A673 (cell line): Measurements from ENCODE around the gene SUN1. TPM values are rescaled to one million over a fixed set of nuclear protein-coding genes. Genes with fewer than 3 reads are reported as not detected.
A peak's percentile ranks its signal among the peaks of the same experiment; 100 is the strongest.

Experiments
- BruUV-seq: library from RNA; stranded (reverse); fragments of 400-500 nt; replicated peaks from 2 replicates; lab custom pipeline; 2021; lab: Mats Ljungman, UMichigan
- CTCF ChIA-PET: fragments of 300-600 bp; sonication (Branson Sonifier 250); formaldehyde crosslinking; loops from one replicate; lab custom pipeline; 2022; ENCODE audit warnings: antibody characterized with exemption; lab: Charles Lee
- POLR2A ChIA-PET: fragments of 300-600 bp; sonication (Branson Sonifier 250); formaldehyde crosslinking; loops from one replicate; lab custom pipeline; 2022; ENCODE audit warnings: antibody characterized with exemption; ENCODE audit not compliant: low non-redundant PET; lab: Charles Lee
- DNase-seq: peaks from one replicate; pipeline ENCODE4 v3.0.0-alpha.2; 2015; ENCODE audit warnings: low spot score
- H3K27ac ChIP-seq: fragments of 200-600 bp; sonication (generic); 2 replicates; pipeline ENCODE4 v1.5.1; 2016; ENCODE audit warnings: mixed run types, low read depth, mild to moderate bottlenecking, mixed read lengths, antibody characterized with exemption, low read length; ENCODE audit not compliant: poor library complexity, severe bottlenecking
- H3K27me3 ChIP-seq: fragments of 200-600 bp; sonication (generic); replicated peaks from 2 replicates; pipeline ENCODE4 v1.6.1; 2017; ENCODE audit warnings: mixed run types, low read depth, mild to moderate bottlenecking, mixed read lengths, antibody characterized with exemption, low read length; ENCODE audit not compliant: insufficient read depth, poor library complexity
- H3K36me3 ChIP-seq: fragments of 200-600 bp; sonication (generic); 2 replicates; pipeline ENCODE4 v1.6.1; 2016; ENCODE audit warnings: mixed run types, mild to moderate bottlenecking, mixed read lengths, antibody characterized with exemption, low read length; ENCODE audit not compliant: insufficient read depth, poor library complexity, severe bottlenecking
- H3K4me1 ChIP-seq: fragments of 200-600 bp; sonication (generic); 2 replicates; pipeline ENCODE4 v1.6.1; 2017; ENCODE audit warnings: mixed run types, mild to moderate bottlenecking, mixed read lengths, antibody characterized with exemption, low read length; ENCODE audit not compliant: insufficient read depth, poor library complexity, severe bottlenecking
- H3K4me3 ChIP-seq: fragments of 200-600 bp; sonication (generic); 2 replicates; pipeline ENCODE4 v1.5.1; 2016; ENCODE audit warnings: low read depth, mixed run types, mild to moderate bottlenecking, mixed read lengths, low read length; ENCODE audit not compliant: poor library complexity, severe bottlenecking
- H3K9me3 ChIP-seq: fragments of 200-600 bp; sonication (generic); 2 replicates; pipeline ENCODE4 v1.6.1; 2016; ENCODE audit warnings: mixed run types, low read depth, mild to moderate bottlenecking, mixed read lengths, antibody characterized with exemption, low read length; ENCODE audit not compliant: poor library complexity, severe bottlenecking
- CTCF ChIP-seq: fragments of 300-800, 200-600 bp; sonication (generic); conservative IDR thresholded peaks from 2 replicates; pipeline ENCODE4 v1.5.1; 2017; ENCODE audit warnings: low read depth, mild to moderate bottlenecking, antibody characterized with exemption, low read length, moderate library complexity, mixed read lengths
- EZH2 ChIP-seq: fragments of 200-600 bp; sonication (generic); IDR thresholded peaks from 2 replicates; pipeline ENCODE4 v1.6.1; 2017; ENCODE audit warnings: borderline replicate concordance, low read depth, mild to moderate bottlenecking, mixed read lengths, antibody characterized with exemption, low read length; ENCODE audit not compliant: poor library complexity, severe bottlenecking
- intact Hi-C: fragments of 100-400 bp; cut with micrococcal nuclease; formaldehyde crosslinking; loops from one replicate; pipeline ENCODE4 v1.10.0; 2022; ENCODE audit not compliant: unreplicated experiment
- total RNA-seq: library from RNA; stranded (reverse); gene quantifications from 2 replicates; pipeline ENCODE4 v1.2.3, GENCODE V29; 2021

Gene SUN1
- total RNA-seq, 1 experiment from 2014 or later = 189 TPM

GRCh38 chr7:824081-824480 is 8.2 kb upstream of the SUN1 start:
- TF ChIP-seq EZH2 (no peak), CTCF (no peak)
- ChIA-PET POLR2A (no interaction called here), CTCF (no interaction called here)
- H3K36me3 ChIP-seq = no peaks in the 10 kb centered on the region
- H3K4me3 ChIP-seq = no peak overlapping the region
- no peak overlapping the region for H3K27ac ChIP-seq
- peak; percentile 70 for DNase-seq
- H3K9me3 ChIP-seq = no peaks in the 10 kb centered on the region
- H3K4me1 ChIP-seq = peaks cover 57% of the 10 kb centered on the region
- no peaks in the 10 kb centered on the region for H3K27me3 ChIP-seq
- intact Hi-C loops = loop anchor here (5.0 kb wide), 1 partner anchor 48 kb away; no protein-coding TSS in a partner anchor
- BruUV-seq = no TSS peak

- POLR2A ChIA-PET = no interaction called here
- Histone ChIP-seq H3K9me3 (no peaks in the 10 kb centered on the region), H3K4me1 (peaks cover 57% of the 10 kb centered on the region), H3K27ac (no peak overlapping the region), H3K27me3 (no peaks in the 10 kb centered on the region), H3K36me3 (no peaks in the 10 kb centered on the region), H3K4me3 (no peak overlapping the region)
- CTCF ChIA-PET = no interaction called here
- intact Hi-C loops = loop anchor here (5.0 kb wide), 1 partner anchor 48 kb away; no protein-coding TSS in a partner anchor
- no TSS peak for BruUV-seq
- TF ChIP-seq CTCF = no peak
- no peak for TF ChIP-seq EZH2
- DNase-seq = no peak
Measured at GRCh38 chr7:824664-825063, 7.6 kb upstream of the SUN1 start.

GRCh38 chr7:825386-825785 is 6.9 kb upstream of the SUN1 start:
- peaks cover 57% of the 10 kb centered on the region for H3K4me1 ChIP-seq
- H3K9me3 ChIP-seq = no peaks in the 10 kb centered on the region
- ChIA-PET CTCF (no interaction called here), POLR2A (no interaction called here)
- no peak overlapping the region for H3K27ac ChIP-seq
- no peak overlapping the region for H3K4me3 ChIP-seq
- TF ChIP-seq EZH2 = no peak
- TF ChIP-seq CTCF = no peak
- no peak for DNase-seq
- no TSS peak for BruUV-seq
- H3K27me3 ChIP-seq = no peaks in the 10 kb centered on the region
- H3K36me3 ChIP-seq = no peaks in the 10 kb centered on the region
- intact Hi-C loops = no loop called here
